MCF 10A (cell line): ENCODE data around the gene AKR1C1. TPM values are rescaled to one million over a fixed set of nuclear protein-coding genes. Genes with fewer than 3 reads are reported as not detected.

Experiments
- BruUV-seq: library from RNA; stranded (reverse); fragments of 400-500 nt; replicated peaks from 2 replicates; lab custom pipeline; 2021; lab: Mats Ljungman, UMichigan
- CTCF ChIA-PET: fragments of 300-600 bp; sonication (Branson Sonifier 250); formaldehyde crosslinking; extraction: SDS; loops from one replicate; lab custom pipeline; 2021; ENCODE audit warnings: antibody characterized with exemption, inconsistent platforms; lab: Yijun Ruan, JAX
- POLR2A ChIA-PET: fragments of 300-600, 350-650 bp; sonication (Branson Sonifier 250); formaldehyde crosslinking; extraction: SDS; loops from one replicate; lab custom pipeline; 2020; ENCODE audit warnings: antibody characterized with exemption, inconsistent platforms; lab: Yijun Ruan, JAX
- DNase-seq: peaks from one replicate; pipeline ENCODE4 v3.0.0-alpha.2; 2018; ENCODE audit not compliant: unreplicated experiment
- H3K27ac Mint-ChIP-seq: one replicate; pipeline ENCODE4 v1.8.0; 2022; ENCODE audit warnings: mild to moderate bottlenecking, low read depth, mixed read lengths; ENCODE audit not compliant: unreplicated experiment
- H3K27me3 Mint-ChIP-seq: one replicate; pipeline ENCODE4 v1.8.0; 2022; ENCODE audit warnings: mixed read lengths; ENCODE audit not compliant: insufficient read depth, unreplicated experiment
- H3K36me3 Mint-ChIP-seq: one replicate; pipeline ENCODE4 v1.8.0; 2022; ENCODE audit warnings: mild to moderate bottlenecking, moderate library complexity, mixed read lengths; ENCODE audit not compliant: insufficient read depth, unreplicated experiment
- H3K4me1 Mint-ChIP-seq: one replicate; pipeline ENCODE4 v1.8.0; 2022; ENCODE audit warnings: mixed read lengths; ENCODE audit not compliant: insufficient read depth, unreplicated experiment
- H3K4me3 Mint-ChIP-seq: one replicate; pipeline ENCODE4 v1.8.0; 2022; ENCODE audit warnings: mild to moderate bottlenecking, moderate library complexity, mixed read lengths; ENCODE audit not compliant: unreplicated experiment
- H3K9me3 Mint-ChIP-seq: one replicate; pipeline ENCODE4 v1.8.0; 2022; ENCODE audit warnings: mixed read lengths; ENCODE audit not compliant: unreplicated experiment
- intact Hi-C: fragments of 100-400 bp; cut with micrococcal nuclease; formaldehyde crosslinking; loops from 2 replicates; pipeline ENCODE4 v1.14.1; 2022
- total RNA-seq: library from RNA; stranded (reverse); gene quantifications from 2 replicates; pipeline ENCODE4 v1.2.3, GENCODE V29; 2022
- TF ChIP-seq, protein P1 (sequence below): fragments of 200-600 bp; IDR thresholded peaks from one replicate; pipeline ENCODE4 v1.8.0; 2022; ENCODE audit warnings: antibody characterized with exemption, mild to moderate bottlenecking; ENCODE audit not compliant: unreplicated experiment

AKR1C1 gene
- total RNA-seq, 1 experiment from 2014 or later: 4.3 TPM

DNA sequence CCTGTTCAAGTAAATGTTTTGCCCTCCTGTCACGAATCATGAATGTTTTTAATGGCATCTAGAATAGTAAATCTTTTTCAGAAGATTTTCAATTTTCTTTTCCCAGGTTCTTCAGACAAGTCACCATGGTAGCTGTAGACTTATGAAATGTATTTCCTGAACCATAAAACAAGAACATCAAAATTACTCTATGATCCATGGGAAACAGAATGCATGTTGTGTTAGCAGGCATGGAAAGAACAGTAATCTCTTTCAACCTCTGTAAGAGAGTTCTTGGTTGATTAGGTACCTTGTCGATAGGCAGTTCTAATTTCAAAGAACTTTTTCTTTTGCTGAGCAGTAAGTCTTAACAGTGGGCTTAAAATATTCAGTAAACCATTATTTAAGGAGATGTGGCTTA, 17.6 kb downstream of the AKR1C1 start:
- Mint-ChIP-seq H3K27ac (no peak overlapping the region), H3K36me3 (peaks cover 5% of the 10 kb centered on the region), H3K4me1 (peaks cover 7% of the 10 kb centered on the region), H3K9me3 (no peaks in the 10 kb centered on the region), H3K27me3 (no peaks in the 10 kb centered on the region), H3K4me3 (no peak overlapping the region)
- POLR2A ChIA-PET: no interaction called here
- CTCF ChIA-PET: interaction anchor here (5.3 kb wide), 1 partner anchor 131 kb away, joined by 80 read pairs; no protein-coding TSS in a partner anchor
- no peak for DNase-seq
- intact Hi-C loops: no loop called here
- BruUV-seq: no TSS peak
- TF ChIP-seq, protein P1, sequence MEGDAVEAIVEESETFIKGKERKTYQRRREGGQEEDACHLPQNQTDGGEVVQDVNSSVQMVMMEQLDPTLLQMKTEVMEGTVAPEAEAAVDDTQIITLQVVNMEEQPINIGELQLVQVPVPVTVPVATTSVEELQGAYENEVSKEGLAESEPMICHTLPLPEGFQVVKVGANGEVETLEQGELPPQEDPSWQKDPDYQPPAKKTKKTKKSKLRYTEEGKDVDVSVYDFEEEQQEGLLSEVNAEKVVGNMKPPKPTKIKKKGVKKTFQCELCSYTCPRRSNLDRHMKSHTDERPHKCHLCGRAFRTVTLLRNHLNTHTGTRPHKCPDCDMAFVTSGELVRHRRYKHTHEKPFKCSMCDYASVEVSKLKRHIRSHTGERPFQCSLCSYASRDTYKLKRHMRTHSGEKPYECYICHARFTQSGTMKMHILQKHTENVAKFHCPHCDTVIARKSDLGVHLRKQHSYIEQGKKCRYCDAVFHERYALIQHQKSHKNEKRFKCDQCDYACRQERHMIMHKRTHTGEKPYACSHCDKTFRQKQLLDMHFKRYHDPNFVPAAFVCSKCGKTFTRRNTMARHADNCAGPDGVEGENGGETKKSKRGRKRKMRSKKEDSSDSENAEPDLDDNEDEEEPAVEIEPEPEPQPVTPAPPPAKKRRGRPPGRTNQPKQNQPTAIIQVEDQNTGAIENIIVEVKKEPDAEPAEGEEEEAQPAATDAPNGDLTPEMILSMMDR: no peak

DNA sequence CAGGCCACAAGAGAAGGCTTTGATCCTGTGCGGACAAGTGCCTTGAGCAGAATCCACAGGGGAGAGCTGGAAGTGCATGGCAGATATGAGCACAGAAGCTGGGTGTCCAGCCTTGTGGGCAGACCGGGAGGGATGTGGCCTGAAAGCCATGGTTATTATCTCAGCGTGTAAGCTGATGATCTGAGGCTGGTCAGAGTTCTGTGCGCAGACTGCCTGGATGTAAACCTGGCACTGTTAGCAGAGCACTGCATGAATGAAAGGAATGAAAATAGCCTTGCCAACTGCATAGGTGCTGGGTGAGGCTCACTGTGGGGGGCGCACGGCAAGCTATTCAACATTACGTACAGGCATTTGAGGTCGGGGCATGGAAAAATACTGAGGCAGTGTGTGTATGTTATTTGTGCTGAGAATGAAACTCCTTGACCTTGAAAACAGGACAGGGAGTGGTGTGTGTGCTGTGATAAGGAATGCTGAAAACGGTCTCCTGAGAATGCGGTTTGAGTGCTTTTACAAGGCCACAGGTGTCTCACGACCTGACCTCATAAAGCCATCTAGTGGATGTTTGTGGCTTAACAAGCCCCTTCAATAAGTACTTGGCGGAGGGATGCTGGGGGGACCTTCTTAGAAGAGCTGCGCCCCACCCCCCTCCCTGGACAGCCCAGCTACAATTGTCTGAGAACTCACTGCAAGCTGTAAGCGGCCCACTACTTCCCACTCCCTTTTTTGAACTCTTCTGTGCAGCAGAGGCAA, 18.7 kb downstream of the AKR1C1 start:
- Mint-ChIP-seq H3K36me3 (peaks cover 5% of the 10 kb centered on the region), H3K4me1 (peaks cover 7% of the 10 kb centered on the region), H3K27ac (no peak overlapping the region), H3K9me3 (no peaks in the 10 kb centered on the region), H3K4me3 (no peak overlapping the region), H3K27me3 (no peaks in the 10 kb centered on the region)
- no TSS peak for BruUV-seq
- TF ChIP-seq, protein P1: peak; percentile 43
- POLR2A ChIA-PET: interaction anchor here (1.3 to 4.0 kb wide), 2 partner anchors 133 to 310 kb away, joined by 3 to 16 read pairs; no protein-coding TSS in a partner anchor
- DNase-seq: peak; percentile 56
- CTCF ChIA-PET: interaction anchor here (0.6 to 5.3 kb wide), 17 partner anchors 9 to 402 kb away, joined by 3 to 80 read pairs (median 4); no protein-coding TSS in a partner anchor
- intact Hi-C loops: loop anchor here (1.0 kb wide), 1 partner anchor 133 kb away; no protein-coding TSS in a partner anchor

DNA sequence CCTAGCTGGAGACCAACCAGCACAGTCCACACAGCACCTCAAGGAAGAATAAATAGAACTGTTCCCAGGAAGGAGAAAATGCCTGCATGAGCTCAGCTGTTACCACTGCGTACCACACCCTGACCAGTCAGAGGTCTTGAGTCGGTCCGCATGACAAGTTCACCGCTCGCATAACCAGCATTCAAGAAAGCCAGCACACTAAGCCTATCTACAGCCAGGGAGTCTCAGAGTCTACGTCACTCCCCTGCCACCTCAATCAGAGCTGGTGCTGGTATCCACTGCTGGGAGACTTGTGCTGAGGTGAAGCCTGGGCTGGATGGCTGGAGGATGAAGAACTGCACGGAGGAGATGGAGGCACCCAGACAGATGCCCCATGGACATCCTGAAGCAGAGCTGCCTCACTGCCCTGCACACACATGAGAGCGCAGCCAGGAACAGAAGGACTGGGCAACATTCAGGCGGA, 19.6 kb downstream of the AKR1C1 start:
- ChIA-PET POLR2A (interaction anchor here (0.6 to 4.0 kb wide), 4 partner anchors 65 to 451 kb away, joined by 3 to 16 read pairs (median 4); no protein-coding TSS in a partner anchor), CTCF (interaction anchor here (0.6 to 5.3 kb wide), 13 partner anchors 8 to 401 kb away, joined by 3 to 80 read pairs (median 5); no protein-coding TSS in a partner anchor)
- no peak overlapping the region for H3K27ac Mint-ChIP-seq
- H3K36me3 Mint-ChIP-seq: peaks cover 5% of the 10 kb centered on the region
- no peaks in the 10 kb centered on the region for H3K27me3 Mint-ChIP-seq
- no TSS peak for BruUV-seq
- DNase-seq: no peak
- TF ChIP-seq, protein P1: no peak
- no peak overlapping the region for H3K4me3 Mint-ChIP-seq
- intact Hi-C loops: loop anchor here (1.0 kb wide), 1 partner anchor 133 kb away; no protein-coding TSS in a partner anchor
- peaks cover 7% of the 10 kb centered on the region for H3K4me1 Mint-ChIP-seq
- no peaks in the 10 kb centered on the region for H3K9me3 Mint-ChIP-seq

DNA sequence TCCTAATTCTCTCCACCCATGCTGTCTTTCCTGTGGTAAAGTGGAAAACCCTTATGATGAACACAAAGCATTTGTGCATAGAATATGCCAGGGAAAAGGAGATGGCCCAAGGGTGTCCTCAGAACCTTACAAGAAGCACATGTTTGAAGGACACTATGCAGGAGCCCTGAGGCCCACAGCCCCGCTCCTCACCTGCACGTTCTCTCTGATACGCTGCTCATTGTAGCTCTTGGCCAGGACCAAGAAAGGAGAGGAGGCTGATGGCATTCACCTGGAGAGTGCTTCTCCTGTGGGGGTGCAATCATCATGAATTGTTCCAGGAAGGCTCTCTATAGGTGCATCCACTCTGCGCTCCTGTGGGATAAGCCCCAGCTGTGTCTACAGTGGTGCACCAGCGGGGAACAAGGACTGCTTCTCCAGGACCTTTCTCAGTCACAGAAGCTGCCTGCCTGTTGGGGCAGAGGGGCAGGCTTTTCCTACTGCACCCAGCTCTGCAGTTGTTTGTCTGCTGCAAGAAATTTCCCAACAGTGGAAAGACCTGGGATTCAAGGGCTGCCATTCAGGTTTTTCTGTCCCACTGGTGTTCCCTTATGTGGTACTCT, 20.5 kb downstream of the AKR1C1 start:
- H3K4me1 Mint-ChIP-seq: peaks cover 7% of the 10 kb centered on the region
- ChIA-PET POLR2A (interaction anchor here (1.2 to 4.0 kb wide), 2 partner anchors 134 to 450 kb away, joined by 4 to 16 read pairs; no protein-coding TSS in a partner anchor), CTCF (interaction anchor here (0.6 to 5.3 kb wide), 3 partner anchors 15 to 134 kb away, joined by 4 to 80 read pairs (median 5); no protein-coding TSS in a partner anchor)
- no peak for DNase-seq
- H3K27me3 Mint-ChIP-seq: no peaks in the 10 kb centered on the region
- H3K36me3 Mint-ChIP-seq: peaks cover 5% of the 10 kb centered on the region
- H3K27ac Mint-ChIP-seq: no peak overlapping the region
- intact Hi-C loops: no loop called here
- TF ChIP-seq, protein P1: no peak
- H3K9me3 Mint-ChIP-seq: no peaks in the 10 kb centered on the region
- no TSS peak for BruUV-seq
- H3K4me3 Mint-ChIP-seq: no peak overlapping the region
